ENCODE results near the gene TMEM168.
"Not testable (repeated sequence)": the region's sequence is repeated elsewhere in the genome, so short reads cannot be mapped to it uniquely, and the experiment has no call there.

TMEM168 gene

GRCh38 chr7:112806156-112806555 lies 16.0 kb upstream of the TMEM168 start:
- no peak for TF ChIP-seq NFRKB (IDR thresholded peaks at IDR 0.05)
- DNase-seq (ENCODE audit: extremely low spot score): no peak
- POLR2A ChIA-PET: interaction anchor here (1.0 kb wide), 1 partner anchor 16 kb away, joined by 4 read pairs; the partner anchor contains the start of gene TMEM168
- CTCF ChIA-PET: no interaction called here

- TF ChIP-seq PKNOX1 (IDR thresholded peaks at IDR 0.05) (no peak), CTBP1 (IDR thresholded peaks at IDR 0.05; ENCODE audit: borderline replicate concordance) (no peak), ZNF384 (IDR thresholded peaks at IDR 0.05) (no peak), TARDBP (IDR thresholded peaks at IDR 0.05) (no peak), FOXM1 (IDR thresholded peaks at IDR 0.05; ENCODE audit: borderline replicate concordance) (no peak), LEF1 (IDR thresholded peaks at IDR 0.05; ENCODE audit: borderline replicate concordance) (no peak), SUZ12 (IDR thresholded peaks at IDR 0.05) (no peak)
- ChIA-PET POLR2A (interaction anchor here (1.6 kb wide), 1 partner anchor 12 kb away, joined by 6 read pairs; the partner anchor contains the start of gene TMEM168), CTCF (interaction anchor here (0.7 kb wide), 1 partner anchor 67 kb away, joined by 3 read pairs; no protein-coding TSS in a partner anchor)
- DNase-seq (ENCODE audit: extremely low spot score): no peak
Observed at GRCh38 chr7:112802406-112802805, 12.2 kb upstream of the TMEM168 start.

- POLR2A ChIA-PET: no interaction called here
- no peak for DNase-seq (ENCODE audit: extremely low spot score)
- CTCF ChIA-PET: no interaction called here
- TF ChIP-seq NFRKB (IDR thresholded peaks at IDR 0.05): no peak
- TF ChIP-seq ZNF384 (IDR thresholded peaks at IDR 0.05): no peak
- no peak for TF ChIP-seq FOXK2 (IDR thresholded peaks at IDR 0.05)
- TF ChIP-seq HDGF (IDR thresholded peaks at IDR 0.05; ENCODE audit: borderline replicate concordance): no peak
- no peak for TF ChIP-seq SUZ12 (IDR thresholded peaks at IDR 0.05)
- no peak for TF ChIP-seq SP1 (IDR thresholded peaks at IDR 0.05)
- TF ChIP-seq CTBP1 (IDR thresholded peaks at IDR 0.05; ENCODE audit: borderline replicate concordance): no peak
- TF ChIP-seq FOXM1 (IDR thresholded peaks at IDR 0.05; ENCODE audit: borderline replicate concordance): no peak
- TF ChIP-seq L3MBTL2 (conservative IDR thresholded peaks at IDR 0.05): no peak
Observed at GRCh38 chr7:112800486-112800885, 10.3 kb upstream of the TMEM168 start.

- no peak for DNase-seq (ENCODE audit: extremely low spot score)
- no peak for TF ChIP-seq ZNF384 (IDR thresholded peaks at IDR 0.05)
- TF ChIP-seq L3MBTL2 (conservative IDR thresholded peaks at IDR 0.05): no peak
- no peak for TF ChIP-seq HDGF (IDR thresholded peaks at IDR 0.05; ENCODE audit: borderline replicate concordance)
- no peak for TF ChIP-seq SUZ12 (IDR thresholded peaks at IDR 0.05)
- no peak for TF ChIP-seq ARNT (IDR thresholded peaks at IDR 0.05)
- TF ChIP-seq TARDBP (IDR thresholded peaks at IDR 0.05): no peak
- TF ChIP-seq FOXA1 (IDR thresholded peaks at IDR 0.05): no peak
- TF ChIP-seq SP1 (IDR thresholded peaks at IDR 0.05): no peak
- no peak for TF ChIP-seq FOXM1 (IDR thresholded peaks at IDR 0.05; ENCODE audit: borderline replicate concordance)
- no peak for TF ChIP-seq NFRKB (IDR thresholded peaks at IDR 0.05)
- TF ChIP-seq PKNOX1 (IDR thresholded peaks at IDR 0.05): no peak
- TF ChIP-seq FOXK2 (IDR thresholded peaks at IDR 0.05): no peak
- no peak for TF ChIP-seq BHLHE40 (IDR thresholded peaks at IDR 0.05; ENCODE audit: borderline replicate concordance)
- TF ChIP-seq CTBP1 (IDR thresholded peaks at IDR 0.05; ENCODE audit: borderline replicate concordance): no peak
- TF ChIP-seq ELF4 (IDR thresholded peaks at IDR 0.05): no peak
- no peak for TF ChIP-seq LEF1 (IDR thresholded peaks at IDR 0.05; ENCODE audit: borderline replicate concordance)
- ChIA-PET CTCF (interaction anchor here (0.9 kb wide), 1 partner anchor 10 kb away, joined by 4 read pairs; the partner anchor contains the start of gene TMEM168), POLR2A (interaction anchor here (2.1 kb wide), 1 partner anchor 10 kb away, joined by 8 read pairs; the partner anchor contains the start of gene TMEM168)
Observed at GRCh38 chr7:112799448-112800120, 9.4 kb upstream of the TMEM168 start.

- no peak for DNase-seq (ENCODE audit: extremely low spot score)
Observed at GRCh38 chr7:112798274-112799159, 8.3 kb upstream of the TMEM168 start.

GRCh38 chr7:112796552-112796951 lies 6.4 kb upstream of the TMEM168 start:
- CTCF ChIA-PET; DNase-seq (ENCODE audit: extremely low spot score): not testable (repeated sequence)

More at GRCh38 chr7:112798274-112799159, 8.3 kb upstream of the TMEM168 start:
- TF ChIP-seq FOXK2 (IDR thresholded peaks at IDR 0.05) (no peak), HDGF (IDR thresholded peaks at IDR 0.05; ENCODE audit: borderline replicate concordance) (no peak), ELF4 (IDR thresholded peaks at IDR 0.05) (no peak), L3MBTL2 (conservative IDR thresholded peaks at IDR 0.05) (no peak), LEF1 (IDR thresholded peaks at IDR 0.05; ENCODE audit: borderline replicate concordance) (no peak), FOXM1 (IDR thresholded peaks at IDR 0.05; ENCODE audit: borderline replicate concordance) (no peak), TARDBP (IDR thresholded peaks at IDR 0.05) (no peak), CTBP1 (IDR thresholded peaks at IDR 0.05; ENCODE audit: borderline replicate concordance) (no peak), BHLHE40 (IDR thresholded peaks at IDR 0.05; ENCODE audit: borderline replicate concordance) (no peak), NFRKB (IDR thresholded peaks at IDR 0.05) (no peak), SP1 (IDR thresholded peaks at IDR 0.05) (no peak), ZNF384 (IDR thresholded peaks at IDR 0.05) (no peak), SUZ12 (IDR thresholded peaks at IDR 0.05) (no peak), ARNT (IDR thresholded peaks at IDR 0.05) (no peak), FOXA1 (IDR thresholded peaks at IDR 0.05) (no peak), PKNOX1 (IDR thresholded peaks at IDR 0.05) (no peak)
- CTCF ChIA-PET: interaction anchor here (0.7 kb wide), 1 partner anchor 624 kb away, joined by 3 read pairs; no protein-coding TSS in a partner anchor
- POLR2A ChIA-PET: interaction anchor here (2.1 kb wide), 1 partner anchor 9 kb away, joined by 8 read pairs; the partner anchor contains the start of gene TMEM168

More at GRCh38 chr7:112796552-112796951, 6.4 kb upstream of the TMEM168 start:
- POLR2A ChIA-PET: not testable (repeated sequence)

Data from HEK293T (cell line).